Duodenal mucosa (tissue), 2 donors: ENCODE measurements around the gene NUMB.

Experiments
- H3K27ac ChIP-seq: one replicate; pipeline ENCODE4 v1.7.0; 2013; ENCODE audit warnings: low read depth, low read length
- H3K27me3 ChIP-seq, 2 donors: one replicate each; pipeline ENCODE4 v1.7.0; 2013; ENCODE audit warnings: low read length in 2 of 2, control low read depth in 1 of 2; ENCODE audit not compliant: insufficient read depth in 2 of 2, control insufficient read depth in 1 of 2
- H3K36me3 ChIP-seq, 2 donors: one replicate each; pipeline ENCODE4 v1.7.0; 2013; ENCODE audit warnings: low read length in 2 of 2, control low read depth in 1 of 2; ENCODE audit not compliant: insufficient read depth in 2 of 2, control insufficient read depth in 1 of 2
- H3K4me1 ChIP-seq, 2 donors: one replicate each; pipeline ENCODE4 v1.7.0; 2013; ENCODE audit warnings: low read length in 2 of 2, control low read depth in 1 of 2; ENCODE audit not compliant: insufficient read depth in 2 of 2, control insufficient read depth in 1 of 2
- H3K4me3 ChIP-seq, 2 donors: one replicate each; pipeline ENCODE4 v1.7.0; 2013; ENCODE audit warnings: low read length in 2 of 2, low read depth in 1 of 2
- H3K9ac ChIP-seq, 2 donors: one replicate each; pipeline ENCODE4 v1.7.0; 2013; ENCODE audit warnings: low read length in 2 of 2, low read depth in 1 of 2
- H3K9me3 ChIP-seq, 2 donors: one replicate each; pipeline ENCODE4 v1.7.0; 2013; ENCODE audit warnings: low read length in 2 of 2, control low read depth in 1 of 2; ENCODE audit not compliant: control insufficient read depth in 1 of 2

The NUMB gene

DNA sequence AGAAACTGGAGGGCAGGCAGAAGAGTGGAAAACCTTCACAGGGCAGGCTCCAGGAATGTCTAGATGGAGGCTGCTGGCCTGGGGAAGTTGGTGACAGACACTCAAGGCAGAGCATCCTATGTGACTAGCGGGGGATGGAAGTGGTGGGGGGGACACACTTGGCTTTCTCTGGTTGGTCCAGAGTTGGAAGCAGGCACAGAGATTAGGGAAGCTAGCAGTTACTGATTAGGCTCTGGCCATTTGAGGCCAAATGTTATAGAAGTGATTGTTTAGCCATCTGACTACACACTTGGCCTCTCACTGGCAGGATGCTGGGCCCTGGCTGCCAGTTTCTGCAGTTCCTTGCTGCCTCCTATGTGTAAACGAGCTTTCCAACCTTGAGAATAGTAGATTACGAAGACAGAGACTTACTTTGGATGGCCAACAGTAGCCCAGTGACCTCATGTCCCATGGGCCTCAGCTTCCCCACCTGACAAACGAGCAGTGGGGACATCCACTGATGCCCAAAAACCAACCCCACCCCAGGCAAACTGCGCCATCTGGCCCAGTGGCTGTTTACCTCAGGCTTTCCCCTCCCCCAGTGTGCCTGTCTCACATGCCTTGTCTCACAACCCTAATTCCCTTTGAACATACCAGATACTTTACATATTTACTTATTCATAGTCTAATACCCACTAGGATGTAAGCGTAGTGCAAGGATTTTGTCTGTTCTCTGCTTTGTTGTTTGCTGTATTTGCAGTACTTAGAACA lies 118.3 kb downstream of the NUMB start:
- H3K36me3 ChIP-seq: peaks cover 0 to 5% of the 10 kb centered on the region in 2 donors
- H3K9ac ChIP-seq: no peak overlapping the region
- peaks cover 0 to 11% of the 10 kb centered on the region in 2 donors for H3K4me1 ChIP-seq
- no peaks in the 10 kb centered on the region for H3K27me3 ChIP-seq
- no peak overlapping the region for H3K4me3 ChIP-seq
- H3K9me3 ChIP-seq: no peaks in the 10 kb centered on the region
- no peak overlapping the region for H3K27ac ChIP-seq

DNA sequence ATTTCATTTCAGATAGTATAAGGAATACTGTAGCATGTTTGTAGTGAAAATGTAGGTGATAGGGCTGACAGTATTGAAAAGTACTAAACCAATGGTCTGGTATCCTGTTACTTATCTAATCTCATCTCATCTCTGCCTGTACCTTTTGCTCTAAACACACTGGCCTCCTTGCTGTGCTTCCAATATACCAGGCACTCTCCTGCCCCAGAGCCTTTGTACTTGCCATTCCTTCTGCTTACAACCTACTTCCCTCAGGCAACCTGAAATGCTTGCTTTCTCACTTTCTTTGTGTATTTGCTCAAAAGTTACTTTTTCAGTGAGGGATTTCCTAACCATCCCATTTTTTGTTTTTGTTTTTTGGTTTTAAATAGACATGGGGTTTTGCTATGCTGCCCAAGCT lies 119.1 kb downstream of the NUMB start:
- Histone ChIP-seq H3K27ac (no peak overlapping the region), H3K4me1 (peaks cover 0 to 11% of the 10 kb centered on the region in 2 donors), H3K9ac (no peak overlapping the region), H3K27me3 (no peaks in the 10 kb centered on the region), H3K36me3 (peaks cover 0 to 5% of the 10 kb centered on the region in 2 donors), H3K4me3 (no peak overlapping the region), H3K9me3 (no peaks in the 10 kb centered on the region)

DNA sequence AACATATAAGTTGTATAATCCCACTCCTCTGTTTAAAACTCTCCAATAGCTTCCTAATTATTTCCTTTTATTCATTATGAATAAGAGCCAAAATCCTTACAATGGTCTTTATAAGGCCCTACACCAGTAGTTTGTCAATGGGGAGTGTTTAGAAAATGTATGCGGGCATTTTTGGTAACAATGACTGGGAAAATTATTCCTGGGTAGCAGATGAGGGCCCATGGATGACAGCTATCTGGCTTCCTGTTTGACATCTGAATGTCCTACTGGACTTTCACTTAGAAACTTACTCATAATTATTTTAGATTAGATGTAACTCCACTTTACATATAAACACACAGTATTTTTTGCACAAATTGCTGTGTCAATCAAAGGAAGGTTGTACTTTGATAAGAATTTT lies 119.8 kb downstream of the NUMB start:
- H3K9me3 ChIP-seq: no peaks in the 10 kb centered on the region
- no peak overlapping the region for H3K9ac ChIP-seq
- H3K36me3 ChIP-seq: peaks cover 0 to 5% of the 10 kb centered on the region in 2 donors
- H3K27ac ChIP-seq: no peak overlapping the region
- H3K27me3 ChIP-seq: no peaks in the 10 kb centered on the region
- peaks cover 0 to 11% of the 10 kb centered on the region in 2 donors for H3K4me1 ChIP-seq
- H3K4me3 ChIP-seq: no peak overlapping the region

DNA sequence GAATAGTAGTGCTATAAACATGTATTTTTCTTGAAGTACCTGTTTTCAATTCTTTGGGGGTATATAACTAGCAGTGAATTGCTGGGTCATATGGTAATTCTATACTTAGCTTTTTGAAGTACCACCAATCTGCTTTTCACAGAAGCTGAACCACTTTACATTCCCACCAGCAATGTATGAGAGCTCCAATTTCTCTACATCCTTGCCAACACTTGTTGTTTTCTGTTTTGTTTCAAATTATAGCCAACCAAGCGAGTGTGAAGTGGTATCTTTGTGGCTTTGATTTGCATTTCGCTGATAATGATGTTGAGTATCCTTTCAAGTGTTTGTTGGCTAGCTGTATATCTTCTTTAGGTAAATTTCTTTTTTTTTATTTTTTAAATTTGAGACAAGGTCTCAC lies 125.3 kb downstream of the NUMB start:
- H3K9me3 ChIP-seq: no peaks in the 10 kb centered on the region
- no peak overlapping the region for H3K9ac ChIP-seq
- no peak overlapping the region for H3K4me3 ChIP-seq
- H3K27me3 ChIP-seq: no peaks in the 10 kb centered on the region
- peaks cover 0 to 4% of the 10 kb centered on the region in 2 donors for H3K36me3 ChIP-seq
- no peaks in the 10 kb centered on the region for H3K4me1 ChIP-seq
- H3K27ac ChIP-seq: no peak overlapping the region

DNA sequence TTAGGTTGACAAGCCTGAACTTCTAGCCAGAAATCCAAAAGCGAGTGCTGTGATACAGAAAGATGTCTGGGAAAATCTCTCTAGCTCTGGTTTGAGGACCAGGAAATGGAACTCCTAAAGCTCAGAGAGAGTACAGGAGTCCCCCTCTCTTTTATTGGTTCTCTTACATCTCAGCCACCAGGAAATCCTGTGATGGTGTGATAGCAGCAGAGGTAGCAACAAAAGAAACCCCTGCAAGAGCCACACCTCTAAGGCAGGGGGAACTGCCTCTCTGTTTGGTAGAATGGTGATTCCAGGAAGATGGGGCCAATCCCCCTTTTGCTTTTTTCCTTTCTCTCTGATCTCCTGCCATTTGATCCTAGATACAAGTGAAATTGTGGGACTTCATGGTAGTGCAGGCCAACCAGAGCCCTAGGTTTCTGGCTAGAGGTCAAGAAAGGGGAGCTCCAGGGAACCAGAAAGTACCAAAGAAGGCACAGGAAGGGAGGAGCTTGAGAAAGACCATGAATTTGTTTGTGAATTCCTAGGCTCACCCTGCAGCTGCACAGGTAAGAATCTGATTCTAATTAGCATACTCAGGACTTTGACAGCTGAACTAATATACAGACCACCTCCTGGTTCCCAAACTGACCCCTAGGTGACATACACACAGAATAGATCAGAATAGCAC lies 132.6 kb downstream of the NUMB start:
- peaks cover 0 to 10% of the 10 kb centered on the region in 2 donors for H3K4me1 ChIP-seq
- H3K36me3 ChIP-seq: peaks cover 4 to 5% of the 10 kb centered on the region in 2 donors
- H3K27ac ChIP-seq: no peak overlapping the region
- no peaks in the 10 kb centered on the region for H3K27me3 ChIP-seq
- no peak overlapping the region for H3K9ac ChIP-seq
- no peak overlapping the region for H3K4me3 ChIP-seq
- no peaks in the 10 kb centered on the region for H3K9me3 ChIP-seq

DNA sequence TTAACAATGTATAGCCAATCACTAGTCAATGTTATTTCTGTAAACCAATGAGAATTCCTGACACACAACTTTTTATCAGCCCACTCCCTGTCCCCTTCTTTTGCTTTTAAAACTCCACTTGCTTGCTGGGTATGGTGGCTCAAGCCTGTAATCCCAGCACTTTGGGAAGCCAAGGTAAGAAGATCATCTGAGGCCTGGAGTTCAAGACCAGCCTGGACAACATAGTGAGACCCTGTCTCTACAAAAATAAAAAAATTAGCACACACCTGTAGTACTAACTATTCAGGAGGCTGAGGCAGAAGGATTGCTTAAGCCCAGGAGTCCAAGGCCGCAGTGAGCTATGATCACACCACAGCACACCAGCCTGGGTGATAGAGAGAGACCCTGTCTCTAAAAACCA lies 133.3 kb downstream of the NUMB start:
- no peak overlapping the region for H3K27ac ChIP-seq

DNA sequence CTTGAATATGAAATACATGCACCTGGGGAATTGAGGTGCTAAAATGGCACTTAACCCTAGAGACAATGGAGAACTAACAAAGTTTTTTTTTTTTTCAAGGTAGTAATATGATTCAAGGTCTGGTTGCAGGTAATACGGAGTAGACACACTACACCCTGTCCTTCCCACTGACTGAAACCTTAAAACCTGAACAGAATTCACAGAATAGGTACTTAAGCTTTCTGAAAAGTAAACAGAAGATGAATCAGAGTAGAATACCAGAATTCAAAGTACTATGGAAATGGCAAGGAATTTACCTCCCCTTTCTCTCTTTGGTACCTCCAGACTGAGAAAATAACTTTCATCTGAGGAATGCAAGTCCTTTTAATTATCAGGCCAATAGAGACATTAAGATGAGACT lies 133.8 kb downstream of the NUMB start:
- Histone ChIP-seq H3K27ac (no peak overlapping the region), H3K4me1 (peaks cover 0 to 10% of the 10 kb centered on the region in 2 donors), H3K9me3 (no peaks in the 10 kb centered on the region), H3K36me3 (peaks cover 0 to 5% of the 10 kb centered on the region in 2 donors), H3K9ac (no peak overlapping the region), H3K27me3 (no peaks in the 10 kb centered on the region), H3K4me3 (no peak overlapping the region)

More for the DNA sequence above, 133.3 kb downstream of the NUMB start:
- H3K9me3 ChIP-seq: no peaks in the 10 kb centered on the region
- no peaks in the 10 kb centered on the region for H3K27me3 ChIP-seq
- peaks cover 0 to 5% of the 10 kb centered on the region in 2 donors for H3K36me3 ChIP-seq
- peaks cover 0 to 10% of the 10 kb centered on the region in 2 donors for H3K4me1 ChIP-seq
- H3K9ac ChIP-seq: no peak overlapping the region
- no peak overlapping the region for H3K4me3 ChIP-seq

DNA sequence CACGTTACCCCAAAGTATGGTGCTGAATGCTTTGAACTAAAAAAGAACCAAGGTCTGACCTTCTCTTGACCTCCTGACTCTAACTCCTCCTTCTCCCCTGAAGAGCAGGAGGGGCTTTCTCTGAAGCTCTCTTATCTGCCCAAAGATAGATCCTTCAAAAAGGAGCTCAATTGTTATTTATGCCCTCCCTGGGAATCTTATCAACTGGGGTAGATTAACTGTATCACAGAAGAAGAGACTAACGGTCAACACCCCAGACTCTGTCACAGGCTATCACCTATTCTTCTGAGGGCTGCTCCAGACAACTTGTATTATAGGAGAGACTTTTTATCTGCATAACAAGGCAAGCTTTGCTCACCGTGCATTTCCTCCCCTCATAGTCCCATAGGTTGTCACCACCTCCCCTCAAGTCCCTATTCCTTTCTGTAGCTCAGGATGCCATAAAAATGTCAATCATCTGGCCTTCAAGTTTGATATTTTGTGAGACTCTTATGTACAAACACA lies 134.4 kb downstream of the NUMB start:
- no peak overlapping the region for H3K4me3 ChIP-seq
- H3K36me3 ChIP-seq: peaks cover 0 to 5% of the 10 kb centered on the region in 2 donors
- H3K4me1 ChIP-seq: peaks cover 0 to 10% of the 10 kb centered on the region in 2 donors
- H3K9me3 ChIP-seq: no peaks in the 10 kb centered on the region
- H3K9ac ChIP-seq: no peak overlapping the region
- no peak overlapping the region for H3K27ac ChIP-seq
- no peaks in the 10 kb centered on the region for H3K27me3 ChIP-seq

DNA sequence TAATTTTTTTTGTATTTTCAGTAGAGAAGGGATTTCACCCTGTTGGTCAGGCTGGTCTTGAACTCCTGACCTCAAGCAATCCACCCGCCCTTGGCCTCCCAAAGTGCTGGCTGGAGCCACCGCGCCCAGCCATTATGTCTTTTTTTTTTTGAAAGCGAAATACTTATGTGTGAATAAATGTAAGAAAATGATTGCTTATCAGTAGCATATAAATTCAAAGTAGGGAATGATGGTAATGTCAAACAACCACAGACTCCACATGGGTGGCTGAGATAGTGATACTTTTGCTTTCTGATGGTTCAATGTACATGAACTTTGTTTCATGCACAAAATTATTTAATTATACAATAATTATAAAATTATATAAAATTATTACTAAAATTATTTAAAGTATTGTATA lies 145.2 kb downstream of the NUMB start:
- no peaks in the 10 kb centered on the region for H3K9me3 ChIP-seq
- H3K27ac ChIP-seq: no peak overlapping the region
- no peak overlapping the region for H3K4me3 ChIP-seq
- peaks cover 0 to 15% of the 10 kb centered on the region in 2 donors for H3K4me1 ChIP-seq
- H3K27me3 ChIP-seq: no peaks in the 10 kb centered on the region
- H3K9ac ChIP-seq: no peak overlapping the region
- no peaks in the 10 kb centered on the region for H3K36me3 ChIP-seq

DNA sequence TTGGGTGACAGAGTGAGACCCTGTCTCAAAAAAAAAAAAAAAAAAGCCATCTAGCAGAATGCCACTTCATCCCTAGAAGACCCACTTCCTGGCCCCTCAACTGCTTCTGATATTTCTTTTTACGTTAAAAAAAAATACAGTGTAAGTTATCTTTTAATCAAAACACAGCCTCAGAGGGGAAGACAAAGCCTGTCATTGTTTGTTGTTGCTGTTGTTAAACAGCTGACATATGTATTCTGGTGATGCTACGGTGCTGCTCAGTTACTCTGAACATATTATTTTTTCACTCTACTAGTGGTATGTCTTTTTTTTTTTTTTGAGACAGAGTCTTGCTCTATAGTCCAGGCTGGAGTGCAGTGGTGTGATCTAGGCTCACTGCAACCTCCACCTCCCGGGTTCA lies 145.7 kb downstream of the NUMB start:
- H3K27me3 ChIP-seq: no peaks in the 10 kb centered on the region
- H3K4me1 ChIP-seq: peaks cover 0 to 15% of the 10 kb centered on the region in 2 donors
- no peaks in the 10 kb centered on the region for H3K9me3 ChIP-seq
- H3K36me3 ChIP-seq: no peaks in the 10 kb centered on the region
- H3K27ac ChIP-seq: no peak overlapping the region
- H3K4me3 ChIP-seq: no peak overlapping the region
- no peak overlapping the region for H3K9ac ChIP-seq
